Adrenal gland (tissue), 12 donors: Measurements from ENCODE around the gene CSNK1G1. TPM values are rescaled to one million over a fixed set of nuclear protein-coding genes. Genes with fewer than 3 reads are reported as not detected.

ENCODE experiments used
- DNase-seq, 7 donors: peaks; one replicate each; pipeline ENCODE4 v3.0.0-alpha.2; 2019 to 2020
- H3K27ac ChIP-seq, 5 donors: fragments of 200-600 bp; sonication (generic) in 4 of 5; 1 replicate in 3 of 5; 2 replicates in 2 of 5; pipeline versions ENCODE4 v1.5.1 to v1.8.0; 2016 to 2020; ENCODE audit warnings: mild to moderate bottlenecking in 1 of 5
- H3K27me3 ChIP-seq: fragments of 200-600 bp; 2 replicates; pipeline ENCODE4 v1.8.0; 2021
- H3K36me3 ChIP-seq, 2 donors: fragments of 200-600 bp; replicated peaks in 1 of 2; 1 replicate in 1 of 2; 2 replicates in 1 of 2; pipeline versions ENCODE4 v1.5.1 to v1.8.0; 2018 to 2022
- H3K4me1 ChIP-seq, 2 donors: fragments of 200-600 bp; replicated peaks in 1 of 2; 1 replicate in 1 of 2; 2 replicates in 1 of 2; pipeline versions ENCODE4 v1.5.1 to v1.8.0; 2018 to 2021
- H3K4me3 ChIP-seq, 4 donors: fragments of 200-600 bp; sonication (generic) in 3 of 4; one replicate each; pipeline ENCODE4 v1.5.1; 2016 to 2018
- H3K9me3 ChIP-seq, 3 donors: fragments of 200-600 bp; sonication (generic) in 1 of 3; replicated peaks in 1 of 3; 1 replicate in 2 of 3; 2 replicates in 1 of 3; pipeline versions ENCODE4 v1.5.1 to v1.8.0; 2016 to 2021
- POLR2A ChIP-seq, 2 donors: fragments of 450-650 bp; IDR thresholded peaks; one replicate each; pipeline ENCODE4 v1.6.1; 2017; ENCODE audit warnings: antibody characterized with exemption in 2 of 2, mild to moderate bottlenecking in 2 of 2, moderate library complexity in 1 of 2
- WGBS, 4 donors: extraction: QIAGEN DNeasy Blood & Tissue Kit in 2 of 4; methylation state at CpG; one replicate each; pipeline versions ENCODE4 v1.1.5 to v1.1.7; 2013 to 2017; 5-methylcytosine and 5-hydroxymethylcytosine counted together
- intact Hi-C, 2 donors: fragments of 100-400 bp; cut with DNase I; formaldehyde crosslinking; loops; one replicate each; pipeline versions ENCODE4 v1.14.1 to v1.15.0; 2022 to 2023
- polyA plus RNA-seq, 3 donors: library from polyadenylated mRNA; stranded (reverse); fragments of 200-250 nt in 2 of 3; fragments of 350-450 nt in 1 of 3; fragmentation: Illumina TruSeq in 1 of 3; extraction: RNeasy Lipid Tissue Mini Kit (QIAGEN cat#74804) in 1 of 3; gene quantifications; one replicate each; pipeline ENCODE4 v1.2.3, GENCODE V29; 2013 to 2014
- total RNA-seq, 9 donors: library from RNA; depleted of rRNA in 4 of 9; stranded (reverse); fragments of >200 nt in 4 of 9; fragments of 120-200 nt in 1 of 9; fragmentation: NEBNext Ultra II Directional in 1 of 9; extraction: Animal tissue kit (Norgen Biotek cat#: 25700) in 1 of 9; gene quantifications; one replicate each; pipeline versions ENCODE4 v1.1.0 to v1.2.4, GENCODE V29; 2013 to 2023
- TF ChIP-seq, protein P1 (sequence below), 6 experiments: fragments of 450-650 bp in 4 of 6; fragments of 200-600 bp in 2 of 6; sonication (generic) in 1 of 6; IDR thresholded peaks; 1 replicate in 5 of 6; 2 replicates in 1 of 6; pipeline versions ENCODE4 v1.5.1 to v1.8.0; 2016 to 2021; ENCODE audit warnings: antibody characterized with exemption in 6 of 6, mild to moderate bottlenecking in 2 of 6, moderate library complexity in 1 of 6
- donor health status: healthy with polysubstance abuse.
- donor health status: Bipolar disorder and iron deficiency.
- donor health status: DM: yes; HTN: yes; CAD: no.
- donor health status: DM: no; HTN: no; CAD: no.
- donor health status: DM: no; HTN: no; CAD: no.
- donor health status: DM: yes; HTN: yes; CAD: no.

Gene CSNK1G1
- total and polyA plus RNA-seq, 12 donors = 1.2 to 31.6 (median 13.6) TPM

DNA sequence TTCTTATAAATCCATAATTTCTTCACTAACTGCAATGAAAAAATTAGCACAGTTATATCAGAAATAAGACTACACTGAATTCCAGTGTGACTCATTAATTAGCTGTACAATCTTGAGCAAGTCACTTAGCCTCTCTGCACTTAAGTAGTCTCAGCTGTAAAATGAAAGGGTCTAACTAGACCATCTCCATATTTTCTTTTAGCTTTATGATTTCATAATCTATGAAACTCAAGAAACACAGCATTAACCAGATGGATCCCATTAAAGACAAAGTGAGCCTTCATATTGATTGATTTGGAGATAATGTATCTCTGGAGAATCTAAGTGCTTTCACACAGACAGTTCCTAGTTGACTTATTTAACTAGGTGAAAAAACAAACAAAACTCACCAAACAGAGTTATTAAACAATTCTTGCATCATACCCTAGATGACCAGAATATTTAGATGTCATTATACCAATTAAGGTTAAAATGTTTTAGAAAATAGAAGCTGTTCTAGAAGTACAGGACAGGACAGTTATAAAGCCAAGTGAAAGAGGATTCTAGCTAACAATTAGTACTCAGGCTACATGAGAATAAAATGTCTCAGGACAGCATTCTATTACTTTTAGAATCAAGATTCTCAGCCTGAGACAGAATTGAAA lies 11.2 kb downstream of the CSNK1G1 start:
- Histone ChIP-seq H3K27me3 (no peaks in the 10 kb centered on the region), H3K4me3 (no peak overlapping the region), H3K27ac (no peak overlapping the region), H3K9me3 (no peaks in the 10 kb centered on the region), H3K36me3 (peaks cover 0 to 4% of the 10 kb centered on the region in 2 donors), H3K4me1 (peaks cover 0 to 15% of the 10 kb centered on the region in 2 donors)
- TF ChIP-seq, protein P1, sequence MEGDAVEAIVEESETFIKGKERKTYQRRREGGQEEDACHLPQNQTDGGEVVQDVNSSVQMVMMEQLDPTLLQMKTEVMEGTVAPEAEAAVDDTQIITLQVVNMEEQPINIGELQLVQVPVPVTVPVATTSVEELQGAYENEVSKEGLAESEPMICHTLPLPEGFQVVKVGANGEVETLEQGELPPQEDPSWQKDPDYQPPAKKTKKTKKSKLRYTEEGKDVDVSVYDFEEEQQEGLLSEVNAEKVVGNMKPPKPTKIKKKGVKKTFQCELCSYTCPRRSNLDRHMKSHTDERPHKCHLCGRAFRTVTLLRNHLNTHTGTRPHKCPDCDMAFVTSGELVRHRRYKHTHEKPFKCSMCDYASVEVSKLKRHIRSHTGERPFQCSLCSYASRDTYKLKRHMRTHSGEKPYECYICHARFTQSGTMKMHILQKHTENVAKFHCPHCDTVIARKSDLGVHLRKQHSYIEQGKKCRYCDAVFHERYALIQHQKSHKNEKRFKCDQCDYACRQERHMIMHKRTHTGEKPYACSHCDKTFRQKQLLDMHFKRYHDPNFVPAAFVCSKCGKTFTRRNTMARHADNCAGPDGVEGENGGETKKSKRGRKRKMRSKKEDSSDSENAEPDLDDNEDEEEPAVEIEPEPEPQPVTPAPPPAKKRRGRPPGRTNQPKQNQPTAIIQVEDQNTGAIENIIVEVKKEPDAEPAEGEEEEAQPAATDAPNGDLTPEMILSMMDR (IDR thresholded peaks at IDR 0.05) = no peak
- no peak for TF ChIP-seq POLR2A (IDR thresholded peaks at IDR 0.05)
- DNase-seq = no peak
- intact Hi-C loops = no loop called here

DNA sequence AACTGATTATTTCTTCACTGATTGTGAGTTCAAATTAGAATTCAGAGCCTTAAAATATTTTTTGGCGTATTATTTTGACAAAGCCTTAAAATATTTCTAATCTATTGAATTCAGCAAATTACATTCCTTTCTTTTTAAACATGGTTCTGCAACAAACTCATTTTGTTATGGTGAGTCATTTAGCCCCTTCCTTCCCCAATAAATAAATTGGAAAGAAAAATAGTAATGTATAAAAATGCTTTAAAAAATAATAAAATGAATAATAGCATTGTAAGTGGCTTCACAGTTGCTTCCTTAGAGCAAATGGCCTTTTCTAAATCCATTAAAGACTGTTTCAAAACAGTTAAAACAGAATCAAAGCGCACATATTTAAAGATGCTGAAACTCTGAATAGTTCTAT lies 12.1 kb downstream of the CSNK1G1 start:
- peaks cover 0 to 15% of the 10 kb centered on the region in 2 donors for H3K4me1 ChIP-seq
- no peak overlapping the region for H3K27ac ChIP-seq
- H3K9me3 ChIP-seq = no peaks in the 10 kb centered on the region
- H3K27me3 ChIP-seq = no peaks in the 10 kb centered on the region
- H3K4me3 ChIP-seq = no peak overlapping the region
- peaks cover 0 to 4% of the 10 kb centered on the region in 2 donors for H3K36me3 ChIP-seq
- 94 to 96% (median 94%) methylated on average over 2 of the region's 2 CpGs for WGBS, 4 donors
- TF ChIP-seq, protein P1 (IDR thresholded peaks at IDR 0.05) = no peak
- no peak for TF ChIP-seq POLR2A (IDR thresholded peaks at IDR 0.05)
- intact Hi-C loops = no loop called here
- no peak for DNase-seq

DNA sequence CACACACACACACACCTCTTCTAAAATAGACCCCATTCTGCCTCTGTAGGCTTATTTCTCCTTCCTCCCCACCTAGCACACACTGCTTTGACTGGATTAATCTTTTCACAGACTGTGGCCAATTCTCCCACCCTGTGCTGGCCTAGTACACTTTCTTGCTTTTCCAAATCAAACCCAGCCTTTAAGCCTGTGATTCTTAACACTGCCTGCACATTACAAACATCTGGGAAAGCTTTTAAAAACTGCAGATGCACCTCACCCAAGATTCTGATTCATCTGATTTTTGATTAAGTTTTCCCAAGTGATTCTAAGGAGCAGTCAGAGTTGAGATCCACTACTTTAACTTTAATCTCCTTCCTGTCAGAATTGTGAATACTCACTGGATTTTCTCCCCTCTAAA lies 12.8 kb downstream of the CSNK1G1 start:
- Histone ChIP-seq H3K9me3 (no peaks in the 10 kb centered on the region), H3K36me3 (peaks cover 0 to 4% of the 10 kb centered on the region in 2 donors), H3K4me3 (no peak overlapping the region), H3K27ac (no peak overlapping the region), H3K27me3 (no peaks in the 10 kb centered on the region), H3K4me1 (peaks cover 0 to 12% of the 10 kb centered on the region in 2 donors)
- DNase-seq = no peak
- intact Hi-C loops = no loop called here
- no peak for TF ChIP-seq POLR2A (IDR thresholded peaks at IDR 0.05)
- TF ChIP-seq, protein P1 (IDR thresholded peaks at IDR 0.05) = no peak

DNA sequence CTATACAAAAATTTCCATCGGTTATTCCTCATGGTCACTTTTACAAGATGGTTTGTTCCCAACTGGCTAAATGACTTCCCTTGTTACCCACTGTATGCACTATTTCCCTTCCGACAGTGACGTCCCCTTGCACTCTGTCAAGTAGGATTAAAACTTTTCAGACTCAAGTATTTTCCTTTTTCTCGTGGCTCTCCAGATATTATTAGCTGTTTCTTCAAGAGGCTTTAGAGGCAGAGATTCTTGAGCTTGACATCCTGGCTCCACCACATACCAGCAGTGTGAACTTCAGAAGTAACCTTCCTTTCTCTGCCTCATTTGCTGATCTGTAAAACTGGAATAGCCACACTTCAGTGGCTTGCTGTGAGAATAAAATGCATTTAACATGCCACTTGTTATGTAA lies 14.0 kb downstream of the CSNK1G1 start:
- DNase-seq = no peak
- no peak for TF ChIP-seq POLR2A (IDR thresholded peaks at IDR 0.05)
- TF ChIP-seq, protein P1 (IDR thresholded peaks at IDR 0.05) = no peak
- peaks cover 0 to 9% of the 10 kb centered on the region in 2 donors for H3K4me1 ChIP-seq
- H3K4me3 ChIP-seq = no peak overlapping the region
- peaks cover 0 to 4% of the 10 kb centered on the region in 2 donors for H3K36me3 ChIP-seq
- WGBS, 4 donors = 90 to 94% (median 91%) methylated on average over 4 of the region's 4 CpGs
- H3K27me3 ChIP-seq = no peaks in the 10 kb centered on the region
- intact Hi-C loops = no loop called here
- H3K9me3 ChIP-seq = no peaks in the 10 kb centered on the region
- H3K27ac ChIP-seq = no peak overlapping the region
